Thoracic aorta (tissue), 2 donors: ENCODE data around the gene CLEC4C. TPM values are rescaled to one million over a fixed set of nuclear protein-coding genes. Genes with fewer than 3 reads are reported as not detected.
"Not testable (repeated sequence)": the region's sequence is repeated elsewhere in the genome, so short reads cannot be mapped to it uniquely, and the experiment has no call there.

Experiments
- ATAC-seq: fragments of 150-250 bp; one replicate; pipeline ENCODE4 v1.8.0; 2017; ENCODE audit warnings: low read depth; ENCODE audit not compliant: insufficient number of reproducible peaks, low FRiP score
- DNase-seq: peaks from one replicate; pipeline ENCODE4 v3.0.0-alpha.2; 2020; ENCODE audit warnings: low spot score
- H3K27ac ChIP-seq, 2 donors: fragments of 200-600 bp; sonication (generic); 1 replicate in 1 of 2; 2 replicates in 1 of 2; pipeline ENCODE4 v1.5.1; 2016; ENCODE audit warnings: mild to moderate bottlenecking in 2 of 2, moderate library complexity in 2 of 2
- H3K27me3 ChIP-seq: fragments of 200-600 bp; sonication (generic); replicated peaks from 2 replicates; pipeline ENCODE4 v1.6.0; 2016; ENCODE audit warnings: mild to moderate bottlenecking; ENCODE audit not compliant: insufficient read depth
- H3K36me3 ChIP-seq: fragments of 200-600 bp; sonication (generic); one replicate; pipeline ENCODE4 v1.5.1; 2016
- H3K4me1 ChIP-seq, 2 donors: fragments of 200-600 bp; sonication (generic); 1 replicate in 1 of 2; 2 replicates in 1 of 2; pipeline versions ENCODE4 v1.5.1 to v1.6.0; 2016; ENCODE audit warnings: low read depth in 2 of 2, mild to moderate bottlenecking in 1 of 2; ENCODE audit not compliant: control insufficient read depth in 1 of 2
- H3K4me3 ChIP-seq: fragments of 200-600 bp; sonication (generic); 2 replicates; pipeline ENCODE4 v1.5.1; 2016; ENCODE audit warnings: mild to moderate bottlenecking
- H3K9me3 ChIP-seq: fragments of 200-600 bp; sonication (generic); 2 replicates; pipeline ENCODE4 v1.5.1; 2016
- CTCF ChIP-seq: fragments of 200-600 bp; sonication (generic); IDR thresholded peaks from one replicate; pipeline ENCODE4 v1.5.1; 2019; ENCODE audit warnings: antibody characterized with exemption
- total RNA-seq, 2 donors: library from RNA; depleted of rRNA; stranded (reverse); fragments of >200 nt; gene quantifications; one replicate each; pipeline versions ENCODE4 v1.1.0 to v1.2.3, GENCODE V29; 2016

CLEC4C gene, protein sequence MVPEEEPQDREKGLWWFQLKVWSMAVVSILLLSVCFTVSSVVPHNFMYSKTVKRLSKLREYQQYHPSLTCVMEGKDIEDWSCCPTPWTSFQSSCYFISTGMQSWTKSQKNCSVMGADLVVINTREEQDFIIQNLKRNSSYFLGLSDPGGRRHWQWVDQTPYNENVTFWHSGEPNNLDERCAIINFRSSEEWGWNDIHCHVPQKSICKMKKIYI
- total RNA-seq: not detected

- DNase-seq (no peak), ATAC-seq (no peak)
- no peaks in the 10 kb centered on the region for H3K9me3 ChIP-seq
- no peak within 1 kb of the TSS for H3K27ac ChIP-seq
- no peak for TF ChIP-seq CTCF
- H3K4me1 ChIP-seq: no peaks in the 10 kb centered on the region
- H3K27me3 ChIP-seq: no peaks in the 10 kb centered on the region
- no peaks in the 10 kb centered on the region for H3K36me3 ChIP-seq
- H3K4me3 ChIP-seq: no peak within 1 kb of the TSS
These were observed at the start of gene CLEC4C for GRCh38 chr12:7747246-7747645. Gene CLEC4C (minus strand): TSS chr12:7747375. CDS start chr12:7747348, 27 bp downstream.

GRCh38 chr12:7793211-7793610 lies 46.0 kb upstream of the CLEC4C start:
- H3K4me3 ChIP-seq: no peak overlapping the region
- no peak for DNase-seq
- H3K27me3 ChIP-seq: no peaks in the 10 kb centered on the region
- H3K4me1 ChIP-seq: no peaks in the 10 kb centered on the region
- no peak for TF ChIP-seq CTCF
- H3K27ac ChIP-seq: no peak overlapping the region
- ATAC-seq: no peak
- no peaks in the 10 kb centered on the region for H3K9me3 ChIP-seq
- H3K36me3 ChIP-seq: no peaks in the 10 kb centered on the region

DNA sequence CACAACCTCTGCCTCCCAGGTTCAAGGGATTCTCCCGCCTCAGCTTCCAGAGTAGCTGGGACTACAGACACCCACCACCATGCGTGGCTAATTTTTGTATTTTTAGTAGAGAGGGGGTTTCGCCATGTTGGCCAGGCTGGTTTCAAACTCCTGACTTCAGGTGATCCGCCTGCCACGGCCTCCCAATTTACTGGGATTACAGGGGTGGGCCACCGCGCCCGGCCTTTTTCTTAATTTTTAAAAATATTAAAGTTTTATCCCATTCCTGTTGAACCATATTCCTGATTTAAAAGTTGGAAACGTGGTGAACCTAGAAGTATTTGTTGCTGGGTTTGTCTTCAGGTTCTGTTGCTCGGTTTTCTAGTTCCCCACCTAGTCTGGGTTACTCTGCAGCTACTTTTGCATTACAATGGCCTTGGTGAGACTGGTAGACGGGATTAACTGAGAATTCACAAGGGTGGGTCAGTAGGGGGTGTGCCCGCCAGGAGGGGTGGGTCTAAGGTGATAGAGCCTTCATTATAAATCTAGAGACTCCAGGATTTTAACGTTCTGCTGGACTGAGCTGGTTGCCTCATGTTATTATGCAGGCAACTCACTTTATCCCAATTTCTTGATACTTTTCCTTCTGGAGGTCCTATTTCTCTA lies 41.8 kb upstream of the CLEC4C start, which contains the start of gene NANOG:
Gene NANOG (plus strand): TSS at position 519 of the 645 bp plus-strand sequence. CDS start 213 bp downstream, outside the sequence.
- H3K27ac ChIP-seq, H3K9me3 ChIP-seq, H3K4me1 ChIP-seq, H3K36me3 ChIP-seq, ATAC-seq, DNase-seq, H3K27me3 ChIP-seq, H3K4me3 ChIP-seq: not testable (repeated sequence)

DNA sequence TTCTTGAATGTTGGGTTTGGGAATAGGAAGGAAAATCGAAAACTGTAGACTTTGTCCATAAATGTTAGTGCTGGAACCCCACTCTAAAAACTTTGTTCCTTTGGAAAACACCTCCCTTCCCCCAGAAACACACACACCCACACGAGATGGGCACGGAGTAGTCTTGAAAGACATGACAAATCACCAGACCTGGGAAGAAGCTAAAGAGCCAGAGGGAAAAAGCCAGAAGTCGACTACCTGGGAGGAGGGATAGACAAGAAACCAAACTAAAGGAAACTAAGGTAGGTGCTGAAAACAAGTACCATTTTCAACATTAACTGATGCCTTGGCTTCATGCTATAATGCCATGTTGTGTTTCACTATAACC lies 41.1 kb upstream of the CLEC4C start:
- H3K4me3 ChIP-seq: no peak overlapping the region
- H3K4me1 ChIP-seq: no peaks in the 10 kb centered on the region
- H3K9me3 ChIP-seq: no peaks in the 10 kb centered on the region
- no peak for TF ChIP-seq CTCF
- H3K27ac ChIP-seq: no peak overlapping the region
- DNase-seq (no peak), ATAC-seq (no peak)
- H3K27me3 ChIP-seq: no peaks in the 10 kb centered on the region
- H3K36me3 ChIP-seq: no peaks in the 10 kb centered on the region

- DNase-seq (no peak), ATAC-seq (no peak)
- Histone ChIP-seq H3K27me3 (no peaks in the 10 kb centered on the region), H3K4me1 (no peaks in the 10 kb centered on the region), H3K4me3 (no peak overlapping the region), H3K9me3 (no peaks in the 10 kb centered on the region), H3K36me3 (no peaks in the 10 kb centered on the region), H3K27ac (no peak overlapping the region)
- no peak for TF ChIP-seq CTCF
These were observed 40.6 kb upstream of the CLEC4C start for GRCh38 chr12:7787574-7788293.
